Measurements from ENCODE around the gene CDC73.
A peak's percentile ranks its signal among the peaks of the same experiment; 100 is the strongest.
"Not testable (repeated sequence)": the region's sequence is repeated elsewhere in the genome, so short reads cannot be mapped to it uniquely, and the experiment has no call there.

CDC73 gene

DNA sequence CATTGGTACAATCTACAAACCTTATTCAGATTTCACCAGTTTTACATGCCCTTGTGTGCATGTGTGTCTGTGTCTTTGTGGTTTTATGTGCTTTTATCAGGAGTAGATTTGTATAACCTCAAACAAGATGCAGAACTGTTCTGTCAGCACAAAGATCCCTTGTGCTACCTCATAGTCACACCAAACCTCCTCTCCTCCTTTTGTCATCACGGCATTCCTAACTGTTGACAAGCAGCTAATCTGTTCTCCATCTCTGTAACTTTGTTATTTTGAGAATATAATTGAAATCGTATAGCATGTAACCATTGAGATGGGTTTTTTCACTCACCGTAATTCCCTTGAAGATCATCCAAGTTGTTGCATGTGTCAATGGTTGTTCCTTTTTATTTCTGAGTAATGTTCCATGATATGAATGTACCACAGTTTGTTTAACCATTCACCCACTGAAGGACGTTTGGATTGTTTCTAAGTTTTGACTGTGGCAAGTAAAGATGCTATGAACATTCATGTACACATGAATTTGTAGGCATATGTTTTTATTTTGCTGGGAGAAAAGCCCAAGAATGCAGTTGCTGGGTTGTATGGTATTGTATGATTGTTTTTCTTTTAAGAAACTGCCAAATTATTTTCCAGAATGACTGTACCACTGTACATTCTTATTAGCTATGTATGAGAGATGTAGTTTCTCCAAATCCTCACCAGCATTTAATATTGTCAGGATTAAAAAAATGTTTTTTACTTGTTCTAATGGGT, 142.7 kb downstream of the CDC73 start:
- Histone ChIP-seq H3K4me3 (ENCODE audit: low read depth in 1 of 2, low read length in 2 of 2) (no peak overlapping the region), H3K9me3 (ENCODE audit: insufficient read depth, low read length, severe bottlenecking) (no peaks in the 10 kb centered on the region), H3K36me3 (ENCODE audit: insufficient read depth, low read length) (no peaks in the 10 kb centered on the region), H3K4me1 (ENCODE audit: insufficient read depth, low read length) (no peaks in the 10 kb centered on the region), H3K27me3 (ENCODE audit: insufficient read depth, low read length, poor library complexity) (no peaks in the 10 kb centered on the region), H3K27ac (ENCODE audit: low read length) (no peak overlapping the region), H4K20me1 (ENCODE audit: insufficient read depth, low read length) (no peaks in the 10 kb centered on the region), H3K4me2 (ENCODE audit: insufficient read depth, low read length) (no peak overlapping the region), H3K79me2 (ENCODE audit: insufficient read depth, low read length) (no peaks in the 10 kb centered on the region), H3K9ac (ENCODE audit: low read depth, low read length) (no peak overlapping the region), H2AFZ (ENCODE audit: low read depth, low read length) (no peak overlapping the region)
- TF ChIP-seq, protein P1, sequence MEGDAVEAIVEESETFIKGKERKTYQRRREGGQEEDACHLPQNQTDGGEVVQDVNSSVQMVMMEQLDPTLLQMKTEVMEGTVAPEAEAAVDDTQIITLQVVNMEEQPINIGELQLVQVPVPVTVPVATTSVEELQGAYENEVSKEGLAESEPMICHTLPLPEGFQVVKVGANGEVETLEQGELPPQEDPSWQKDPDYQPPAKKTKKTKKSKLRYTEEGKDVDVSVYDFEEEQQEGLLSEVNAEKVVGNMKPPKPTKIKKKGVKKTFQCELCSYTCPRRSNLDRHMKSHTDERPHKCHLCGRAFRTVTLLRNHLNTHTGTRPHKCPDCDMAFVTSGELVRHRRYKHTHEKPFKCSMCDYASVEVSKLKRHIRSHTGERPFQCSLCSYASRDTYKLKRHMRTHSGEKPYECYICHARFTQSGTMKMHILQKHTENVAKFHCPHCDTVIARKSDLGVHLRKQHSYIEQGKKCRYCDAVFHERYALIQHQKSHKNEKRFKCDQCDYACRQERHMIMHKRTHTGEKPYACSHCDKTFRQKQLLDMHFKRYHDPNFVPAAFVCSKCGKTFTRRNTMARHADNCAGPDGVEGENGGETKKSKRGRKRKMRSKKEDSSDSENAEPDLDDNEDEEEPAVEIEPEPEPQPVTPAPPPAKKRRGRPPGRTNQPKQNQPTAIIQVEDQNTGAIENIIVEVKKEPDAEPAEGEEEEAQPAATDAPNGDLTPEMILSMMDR (IDR thresholded peaks at IDR 0.05; ENCODE audit: borderline replicate concordance, extremely low read depth, low read length, poor library complexity, severe bottlenecking), result no peak
- TF ChIP-seq EZH2 (IDR thresholded peaks at IDR 0.05; ENCODE audit: borderline replicate concordance, low read depth, low read length, severe bottlenecking), result no peak
- DNase-seq (no peak), ATAC-seq (ENCODE audit: insufficient read depth, low read depth) (0 out of 3 replicates have a peak, but pooled peaks have one; percentile 24)

DNA sequence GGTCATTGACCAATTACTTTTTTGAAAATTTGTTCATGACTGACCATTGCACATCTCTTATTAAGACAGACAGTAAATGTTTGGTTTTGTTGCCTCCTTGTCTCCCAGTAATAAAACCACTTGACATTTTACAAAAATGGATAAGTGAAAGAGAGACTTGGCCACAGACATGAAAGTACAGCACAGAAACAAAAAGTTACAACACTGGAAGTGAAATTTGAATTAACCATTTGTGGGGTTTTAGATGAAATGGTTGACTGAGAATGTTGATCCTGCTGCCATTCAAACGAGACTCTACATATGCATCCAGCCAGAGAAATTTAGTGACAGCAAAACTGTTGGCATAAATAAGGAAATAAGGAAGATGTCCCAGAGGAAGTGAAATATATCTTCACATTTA, 143.9 kb downstream of the CDC73 start:
- ATAC-seq (ENCODE audit: insufficient read depth, low read depth) (no peak), DNase-seq (no peak)
- H3K27me3 ChIP-seq (ENCODE audit: insufficient read depth, low read length, poor library complexity), result no peaks in the 10 kb centered on the region
- H3K36me3 ChIP-seq (ENCODE audit: insufficient read depth, low read length), result no peaks in the 10 kb centered on the region
- no peaks in the 10 kb centered on the region for H3K9me3 ChIP-seq (ENCODE audit: insufficient read depth, low read length, severe bottlenecking)
- H3K4me1 ChIP-seq (ENCODE audit: insufficient read depth, low read length), result no peaks in the 10 kb centered on the region
- no peaks in the 10 kb centered on the region for H3K79me2 ChIP-seq (ENCODE audit: insufficient read depth, low read length)
- no peak overlapping the region for H3K4me3 ChIP-seq (ENCODE audit: low read depth in 1 of 2, low read length in 2 of 2)
- H2AFZ ChIP-seq (ENCODE audit: low read depth, low read length), result no peak overlapping the region
- TF ChIP-seq, protein P1 (IDR thresholded peaks at IDR 0.05; ENCODE audit: borderline replicate concordance, extremely low read depth, low read length, poor library complexity, severe bottlenecking), result no peak
- no peak for TF ChIP-seq EZH2 (IDR thresholded peaks at IDR 0.05; ENCODE audit: borderline replicate concordance, low read depth, low read length, severe bottlenecking)
- H3K9ac ChIP-seq (ENCODE audit: low read depth, low read length), result no peak overlapping the region
- H4K20me1 ChIP-seq (ENCODE audit: insufficient read depth, low read length), result no peaks in the 10 kb centered on the region
- no peak overlapping the region for H3K4me2 ChIP-seq (ENCODE audit: insufficient read depth, low read length)
- no peak overlapping the region for H3K27ac ChIP-seq (ENCODE audit: low read length)

DNA sequence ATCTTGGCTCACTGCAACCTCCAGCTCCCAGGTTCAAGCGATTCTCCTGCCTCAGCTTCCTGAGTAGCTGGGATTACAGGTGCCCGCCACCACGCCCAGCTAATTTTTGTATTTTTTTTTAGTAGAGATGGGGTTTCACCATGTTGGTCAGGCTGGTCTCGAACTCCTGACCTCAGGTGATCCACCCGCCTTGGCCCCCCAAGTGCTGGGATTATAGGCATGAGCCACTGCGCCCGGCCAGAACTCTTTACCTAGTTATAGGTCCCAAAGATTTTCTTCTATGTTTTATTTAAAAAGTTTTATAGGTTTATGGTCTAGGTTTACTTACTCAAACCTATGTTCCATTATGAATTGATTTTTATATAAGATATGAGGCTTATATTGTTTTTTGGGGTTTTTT, 145.0 kb downstream of the CDC73 start:
- not testable (repeated sequence) for H3K27me3 ChIP-seq (ENCODE audit: insufficient read depth, low read length, poor library complexity); ATAC-seq (ENCODE audit: insufficient read depth, low read depth); H3K9me3 ChIP-seq (ENCODE audit: insufficient read depth, low read length, severe bottlenecking); H3K4me2 ChIP-seq (ENCODE audit: insufficient read depth, low read length); DNase-seq; H3K4me1 ChIP-seq (ENCODE audit: insufficient read depth, low read length); H2AFZ ChIP-seq (ENCODE audit: low read depth, low read length); H3K9ac ChIP-seq (ENCODE audit: low read depth, low read length); H3K79me2 ChIP-seq (ENCODE audit: insufficient read depth, low read length); H3K27ac ChIP-seq (ENCODE audit: low read length); H3K4me3 ChIP-seq (ENCODE audit: low read depth in 1 of 2, low read length in 2 of 2); H3K36me3 ChIP-seq (ENCODE audit: insufficient read depth, low read length); H4K20me1 ChIP-seq (ENCODE audit: insufficient read depth, low read length)

DNA sequence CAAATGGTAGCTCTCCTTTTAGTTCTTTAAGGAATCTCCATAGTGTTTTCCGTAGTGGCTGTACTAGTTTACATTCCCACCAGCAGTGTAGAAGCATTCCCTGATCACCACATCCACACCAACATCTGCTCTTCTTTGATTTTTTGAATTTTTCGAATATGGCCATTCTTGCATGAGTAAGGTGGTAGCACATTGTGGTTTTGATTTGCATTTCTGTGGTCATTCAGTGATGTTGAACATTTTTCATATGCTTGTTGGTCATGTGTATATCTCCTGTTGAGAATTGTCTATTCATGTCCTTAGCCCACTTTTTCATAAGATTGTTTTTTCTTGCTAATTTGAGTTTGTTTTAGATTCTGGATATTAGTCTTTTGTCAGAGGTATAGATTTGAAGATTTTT, 149.2 kb downstream of the CDC73 start:
- Histone ChIP-seq H4K20me1 (ENCODE audit: insufficient read depth, low read length) (no peaks in the 10 kb centered on the region), H3K9ac (ENCODE audit: low read depth, low read length) (no peak overlapping the region), H3K79me2 (ENCODE audit: insufficient read depth, low read length) (no peaks in the 10 kb centered on the region), H3K4me1 (ENCODE audit: insufficient read depth, low read length) (no peaks in the 10 kb centered on the region), H2AFZ (ENCODE audit: low read depth, low read length) (no peak overlapping the region), H3K27me3 (ENCODE audit: insufficient read depth, low read length, poor library complexity) (no peaks in the 10 kb centered on the region), H3K4me2 (ENCODE audit: insufficient read depth, low read length) (no peak overlapping the region), H3K9me3 (ENCODE audit: insufficient read depth, low read length, severe bottlenecking) (no peaks in the 10 kb centered on the region), H3K36me3 (ENCODE audit: insufficient read depth, low read length) (no peaks in the 10 kb centered on the region), H3K27ac (ENCODE audit: low read length) (no peak overlapping the region), H3K4me3 (ENCODE audit: low read depth in 1 of 2, low read length in 2 of 2) (no peak overlapping the region)
- no peak for DNase-seq
- TF ChIP-seq, protein P1 (IDR thresholded peaks at IDR 0.05; ENCODE audit: borderline replicate concordance, extremely low read depth, low read length, poor library complexity, severe bottlenecking), result no peak
- ATAC-seq (ENCODE audit: insufficient read depth, low read depth), result no peak
